Heart right ventricle (tissue), 16 donors: ENCODE data around the gene DAGLA. TPM values are rescaled to one million over a fixed set of nuclear protein-coding genes. Genes with fewer than 3 reads are reported as not detected.
"Not testable (repeated sequence)": the region's sequence is repeated elsewhere in the genome, so short reads cannot be mapped to it uniquely, and the experiment has no call there.

Experiments used
- ATAC-seq, 8 donors: fragments of 200-7000 bp; cut with Tn5 transposase; one replicate each; pipeline ENCODE4 v1.9.1; 2020; ENCODE audit warnings: mild to moderate bottlenecking in 8 of 8, moderate library complexity in 8 of 8, moderate number of reproducible peaks in 1 of 8
- DNase-seq, 2 donors: peaks; one replicate each; pipeline ENCODE4 v3.0.0-alpha.2; 2020
- H3K27ac ChIP-seq, 10 donors: fragments of 200-600 bp; sonication (generic) in 2 of 10; one replicate each; pipeline versions ENCODE4 v1.5.0 to v1.8.0; 2020 to 2022; ENCODE audit warnings: mild to moderate bottlenecking in 3 of 10
- H3K27me3 ChIP-seq, 7 donors: fragments of 200-600 bp; one replicate each; pipeline ENCODE4 v1.8.0; 2021 to 2022; ENCODE audit warnings: mild to moderate bottlenecking in 2 of 7
- H3K36me3 ChIP-seq, 9 donors: fragments of 200-600 bp; sonication (generic) in 1 of 9; one replicate each; pipeline versions ENCODE4 v1.5.0 to v1.8.0; 2020 to 2022; ENCODE audit warnings: mild to moderate bottlenecking in 2 of 9
- H3K4me1 ChIP-seq, 9 donors: fragments of 200-600 bp; sonication (generic) in 1 of 9; one replicate each; pipeline versions ENCODE4 v1.5.0 to v1.8.0; 2020 to 2022; ENCODE audit warnings: mild to moderate bottlenecking in 4 of 9
- H3K4me3 ChIP-seq, 10 donors: fragments of 200-600 bp; sonication (generic) in 2 of 10; one replicate each; pipeline versions ENCODE4 v1.5.0 to v1.8.0; 2020 to 2022; ENCODE audit warnings: mild to moderate bottlenecking in 7 of 10, moderate library complexity in 2 of 10
- H3K9me3 ChIP-seq, 11 donors: fragments of 200-600 bp in 10 of 11; sonication (generic) in 2 of 11; one replicate each; pipeline versions ENCODE4 v1.5.0 to v1.8.0; 2013 to 2022; ENCODE audit warnings: mild to moderate bottlenecking in 2 of 11, control low read depth in 1 of 11, moderate library complexity in 1 of 11
- CTCF ChIP-seq, 9 donors: fragments of 200-600 bp; sonication (generic) in 2 of 9; IDR thresholded peaks; one replicate each; pipeline versions ENCODE4 v1.5.0 to v1.8.0; 2021 to 2022; ENCODE audit warnings: antibody characterized with exemption in 9 of 9, mild to moderate bottlenecking in 5 of 9, moderate library complexity in 1 of 9
- WGBS, 2 donors: extraction: QIAGEN DNeasy Blood & Tissue Kit; methylation state at CpG; one replicate each; pipeline ENCODE4 v1.1.7; 2013; ENCODE audit warnings: inconsistent platforms in 1 of 2; 5-methylcytosine and 5-hydroxymethylcytosine counted together
- intact Hi-C, 10 donors: fragments of 100-400 bp; cut with DNase I; formaldehyde crosslinking; loops; one replicate each; pipeline versions ENCODE4 v1.11.1 to v1.14.2; 2022
- polyA plus RNA-seq, 2 donors: library from polyadenylated mRNA; stranded (reverse); fragments of 200-250 nt; gene quantifications; one replicate each; pipeline ENCODE4 v1.2.3, GENCODE V29; 2013
- total RNA-seq, 10 donors: library from RNA; stranded (reverse); fragmentation: NEBNext Ultra II Directional in 3 of 10; extraction: Animal tissue kit (Norgen Biotek cat#: 25700) in 3 of 10; gene quantifications; one replicate each; pipeline versions ENCODE4 v1.2.1 to v1.2.4, GENCODE V29; 2021 to 2023
- donor health status: Arrhythmogenic right ventricular cardiomyopathy.
- donor health status: ischemic (EF 13 %, LVEDD 7.1; RV severe dilation, severe dysfunction).
- donor health status: healthy with polysubstance abuse.
- donor health status: DM: no; HTN: yes; CAD: no.
- donor health status: DM: no; HTN: no; CAD: no.
- donor health status: ischemic (EF 25% LVEDD 6.9; RV normal size, moderate dysfunction).
- donor health status: ischemic (EF 25% LVEDD 5.7; RV mildly dilated, moderate dysfunction).
- donor health status: healthy.
- donor health status: DM: yes; HTN: yes; CAD: no.
- donor health status: Ischemic cardiomyopathy.
- donor health status: ischemic (EF 35%, LVEDD 5.7; RV mildly dilated, moderate dysfunction).
- donor health status: nonischemic (EF 11% LVEDD 7.7; RV severe dilation, severe dysfunction).
- donor health status: DM: yes; HTN: yes; CAD: no.
- donor health status: PGD.
- donor health status: ischemic (EF 29% LVEDD 5.4; RV normal size, mild dysfunction).
- donor health status: nonischemic (EF 23%, LVEDD 6.1; RV moderate dilation, normal function).

DAGLA gene
- total and polyA plus RNA-seq, 12 donors, result 1.5 to 5.0 (median 3.2) TPM

- Histone ChIP-seq H3K4me1 (peaks cover 0 to 16% (median 12%) of the 10 kb centered on the region in 9 donors), H3K27ac (peak overlapping the region in 7 of 10 donors; percentile 18 to 61 (median 52)), H3K4me3 (no peak overlapping the region), H3K9me3 (no peaks in the 10 kb centered on the region), H3K27me3 (no peaks in the 10 kb centered on the region), H3K36me3 (no peaks in the 10 kb centered on the region)
- peak; percentile 55 to 76 for DNase-seq
- TF ChIP-seq CTCF (IDR thresholded peaks at IDR 0.05), result no peak
- WGBS, 2 donors, result 23 to 25% methylated on average over 7 of the region's 7 CpGs
- ATAC-seq, result peak; percentile 88 to 95 (median 94)
- intact Hi-C loops, result no loop called here
Observed at GRCh38 chr11:61654397-61654829, 25.8 kb upstream of the DAGLA start.

- ATAC-seq, DNase-seq, H3K27me3 ChIP-seq, intact Hi-C loops, H3K27ac ChIP-seq, H3K36me3 ChIP-seq, H3K9me3 ChIP-seq, H3K4me3 ChIP-seq: not testable (repeated sequence)
- peaks cover 0 to 16% (median 12%) of the 10 kb centered on the region in 9 donors for H3K4me1 ChIP-seq
- 59 to 61% methylated on average over 15 to 16 of the region's 17 CpGs for WGBS, 2 donors
Observed at GRCh38 chr11:61655266-61656159, 24.7 kb upstream of the DAGLA start.

- H3K27ac ChIP-seq, result no peak overlapping the region
- TF ChIP-seq CTCF (IDR thresholded peaks at IDR 0.05), result no peak
- WGBS, 2 donors, result 88 to 92% methylated on average over 13 of the region's 13 CpGs
Observed at GRCh38 chr11:61656347-61657077, 23.7 kb upstream of the DAGLA start.

DNA sequence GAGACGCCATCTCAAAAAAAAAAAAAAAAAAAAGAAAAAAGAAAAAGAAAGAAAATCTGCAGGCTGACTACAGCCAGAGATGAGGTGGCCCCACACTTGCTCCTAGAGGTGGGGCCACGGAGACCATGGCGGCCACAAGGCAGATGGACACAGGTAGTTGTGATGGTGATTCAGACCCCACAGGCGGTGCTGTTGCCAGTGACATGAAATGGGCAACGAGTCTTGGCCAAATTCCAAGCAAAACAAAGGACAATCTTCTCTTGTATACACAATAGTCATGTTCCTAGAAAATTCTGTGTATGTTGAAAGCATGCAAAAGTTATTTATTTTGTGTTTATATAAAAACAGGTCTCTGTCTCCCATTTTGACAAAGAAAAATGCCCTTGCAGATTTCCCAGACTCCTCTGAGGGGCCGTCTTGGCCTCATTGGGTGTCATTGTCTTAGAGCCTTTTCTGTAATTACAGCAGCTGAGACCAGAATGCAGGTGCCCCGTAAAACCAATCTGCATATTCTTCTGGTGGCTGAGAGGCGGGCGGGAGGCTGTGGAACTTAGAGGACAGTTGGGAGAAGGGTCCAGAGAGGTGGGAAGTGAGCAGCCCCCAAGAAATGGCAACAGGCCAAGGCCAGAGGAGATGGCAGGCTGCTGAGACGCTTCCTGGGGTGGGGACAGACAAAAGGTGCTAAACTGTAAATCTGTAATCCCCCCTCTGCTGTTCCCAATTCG is 22.5 kb upstream of the DAGLA start:
- Histone ChIP-seq H3K4me3 (no peak overlapping the region), H3K27me3 (no peaks in the 10 kb centered on the region), H3K9me3 (no peaks in the 10 kb centered on the region), H3K36me3 (no peaks in the 10 kb centered on the region), H3K4me1 (peaks cover 0 to 16% (median 12%) of the 10 kb centered on the region in 9 donors), H3K27ac (no peak overlapping the region)
- intact Hi-C loops, result no loop called here
- ATAC-seq, result no peak
- 73 to 78% methylated on average over 11 of the region's 11 CpGs for WGBS, 2 donors
- TF ChIP-seq CTCF (IDR thresholded peaks at IDR 0.05), result no peak
- DNase-seq, result no peak

More at GRCh38 chr11:61656347-61657077, 23.7 kb upstream of the DAGLA start:
- H3K4me1 ChIP-seq, result peaks cover 0 to 16% (median 12%) of the 10 kb centered on the region in 9 donors
- no peaks in the 10 kb centered on the region for H3K9me3 ChIP-seq
- H3K4me3 ChIP-seq, result no peak overlapping the region
- ATAC-seq (peak in 1 of 8 donors; percentile 24), DNase-seq (no peak)
- intact Hi-C loops, result no loop called here
- no peaks in the 10 kb centered on the region for H3K27me3 ChIP-seq
- no peaks in the 10 kb centered on the region for H3K36me3 ChIP-seq
